Measurements from ENCODE around the gene RAD51B. TPM values are rescaled to one million over a fixed set of nuclear protein-coding genes. Genes with fewer than 3 reads are reported as not detected.
A peak's percentile ranks its signal among the peaks of the same experiment; 100 is the strongest.

The RAD51B gene
- total RNA-seq, 1 donor from 2014 or later = 3.2 TPM

- no peak for ATAC-seq
- intact Hi-C loops (cut with micrococcal nuclease) = no loop called here
Observed at GRCh38 chr14:68306265-68306933, 486.8 kb downstream of the RAD51B start.

GRCh38 chr14:68306934-68307789 lies 487.6 kb downstream of the RAD51B start:
- intact Hi-C loops (cut with micrococcal nuclease) = no loop called here
- no peak for DNase-seq
- peak; percentile 58 for ATAC-seq

More at GRCh38 chr14:68306265-68306933, 486.8 kb downstream of the RAD51B start:
- no peak for DNase-seq

- intact Hi-C loops (cut with micrococcal nuclease) = no loop called here
- DNase-seq = no peak
- ATAC-seq = peak; percentile 72
Observed at GRCh38 chr14:68307790-68308168, 488.2 kb downstream of the RAD51B start.

DNA sequence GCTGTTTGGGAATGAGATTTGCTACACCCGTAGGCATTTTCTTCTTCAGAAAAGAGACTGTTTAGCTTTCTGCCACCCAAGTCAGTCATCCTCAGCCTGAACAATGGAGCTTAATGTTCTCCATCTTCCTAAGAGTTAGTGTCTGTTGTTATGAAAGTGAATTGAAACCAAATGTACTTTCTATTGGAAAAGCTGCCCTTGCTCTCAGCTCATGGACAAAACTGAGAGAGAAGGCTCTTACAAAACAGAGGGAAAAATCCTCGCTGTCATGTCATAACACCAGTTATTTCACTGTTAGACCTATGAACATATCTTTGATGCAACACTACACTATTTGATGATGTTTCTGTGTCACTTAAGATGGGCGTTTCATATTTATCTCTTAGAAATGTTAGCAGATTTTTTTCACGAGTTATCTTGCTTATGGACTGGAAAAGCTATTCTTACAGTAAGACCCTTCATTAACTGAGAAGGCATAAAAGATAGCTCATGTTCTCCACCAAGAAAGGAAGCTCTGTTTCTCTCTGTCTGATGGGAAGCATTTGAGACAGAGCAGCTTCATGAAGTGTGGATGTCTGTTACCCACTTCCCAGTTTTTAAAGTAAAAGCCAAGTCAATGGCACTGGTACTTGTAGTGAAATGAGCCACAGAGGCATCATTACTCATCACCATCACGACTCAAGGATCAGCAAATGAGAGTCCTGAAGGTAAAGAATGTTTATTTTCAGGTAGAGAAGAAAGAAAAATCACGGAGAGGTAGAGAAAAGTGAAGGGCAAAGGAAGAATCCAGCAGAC lies 489.3 kb downstream of the RAD51B start:
- DNase-seq (no peak), ATAC-seq (peak; percentile 11)
- intact Hi-C loops (cut with micrococcal nuclease) = no loop called here

GRCh38 chr14:68309616-68310015 lies 490.0 kb downstream of the RAD51B start:
- intact Hi-C loops (cut with micrococcal nuclease) = no loop called here
- DNase-seq = no peak
- peak; percentile 38 for ATAC-seq

DNA sequence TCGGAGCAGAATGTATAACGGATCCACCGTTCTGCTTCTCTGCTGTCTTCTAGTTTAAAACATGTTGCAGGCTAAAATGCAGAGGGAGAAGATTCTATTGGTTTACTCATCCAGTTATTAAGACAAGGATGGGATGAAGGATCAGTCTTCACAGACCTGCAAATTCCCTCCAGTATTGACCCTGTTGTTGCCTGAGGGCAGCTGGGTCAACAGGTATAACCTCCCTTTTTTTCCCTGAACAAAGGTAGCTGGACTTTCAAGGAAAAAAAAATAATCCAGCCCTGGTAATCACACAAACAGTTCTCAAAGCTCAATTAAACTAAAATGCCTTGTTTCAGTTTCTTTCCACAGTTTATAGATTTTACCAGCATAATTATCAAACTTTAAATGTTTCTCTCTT lies 492.7 kb downstream of the RAD51B start:
- ATAC-seq (no peak), DNase-seq (no peak)
- intact Hi-C loops (cut with micrococcal nuclease) = no loop called here

DNA sequence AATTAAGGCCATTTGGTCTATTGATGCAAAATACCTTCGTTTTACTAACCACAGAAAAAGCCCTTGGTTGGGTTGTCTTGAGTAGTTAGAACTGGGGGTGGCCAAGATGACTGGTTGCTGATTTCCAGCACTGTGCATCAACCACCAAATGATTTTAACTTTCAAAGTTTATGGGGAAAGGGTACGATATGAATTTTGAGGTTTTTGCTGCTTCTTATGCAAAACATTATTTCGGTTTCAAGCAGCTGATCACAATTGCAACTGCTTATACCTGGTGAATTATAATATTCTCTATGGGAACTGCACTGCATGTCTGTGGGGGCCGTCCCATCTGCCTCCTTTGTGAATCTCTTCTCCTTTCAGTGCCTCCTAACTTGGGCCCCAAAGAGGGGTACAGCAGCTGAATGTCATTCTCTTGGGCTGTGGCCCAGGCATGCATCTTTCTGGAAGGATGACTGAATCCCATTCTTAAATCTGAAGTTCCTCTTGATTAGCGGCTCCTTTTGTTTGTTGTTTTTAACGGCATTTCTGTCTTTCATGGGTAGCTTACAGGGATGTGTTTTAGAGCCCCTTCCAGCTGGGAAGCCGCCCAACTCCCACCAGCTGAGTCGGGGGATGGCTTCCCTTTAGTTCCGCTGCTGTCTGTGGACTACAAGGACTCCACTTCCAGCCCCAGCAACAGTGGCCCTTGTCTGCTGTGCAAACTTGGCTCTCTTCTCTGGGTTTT lies 493.5 kb downstream of the RAD51B start:
- no peak for DNase-seq
- intact Hi-C loops (cut with micrococcal nuclease) = no loop called here
- no peak for ATAC-seq

- no peak for ATAC-seq
- DNase-seq = no peak
- intact Hi-C loops (cut with micrococcal nuclease) = no loop called here
Observed at GRCh38 chr14:68314642-68315041, 495.1 kb downstream of the RAD51B start.

- intact Hi-C loops (cut with micrococcal nuclease) = no loop called here
- no peak for ATAC-seq
- no peak for DNase-seq
Observed at GRCh38 chr14:68315081-68315480, 495.5 kb downstream of the RAD51B start.

- DNase-seq (no peak), ATAC-seq (no peak)
- intact Hi-C loops (cut with micrococcal nuclease) = no loop called here
Observed at GRCh38 chr14:68316078-68316868, 496.7 kb downstream of the RAD51B start.

DNA sequence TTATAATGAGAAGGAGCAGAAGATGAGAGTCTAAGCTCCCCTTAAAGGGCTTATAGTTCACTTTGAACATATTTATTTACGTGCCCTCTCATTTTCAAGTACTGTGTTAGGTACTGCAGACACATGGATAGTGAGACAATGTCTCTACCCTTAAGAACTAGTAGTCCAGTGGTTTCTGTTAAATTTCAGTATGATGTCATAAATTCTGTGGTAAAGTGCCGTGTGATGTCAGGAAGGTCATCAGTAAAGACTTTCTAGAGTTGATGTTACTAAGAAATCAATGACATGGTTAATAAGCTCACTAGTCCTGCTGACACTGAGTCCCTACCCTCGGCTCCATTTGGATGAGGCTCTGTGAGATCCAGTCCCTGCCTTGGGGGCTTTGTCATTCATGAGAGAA lies 497.7 kb downstream of the RAD51B start:
- intact Hi-C loops (cut with micrococcal nuclease) = no loop called here
- DNase-seq (no peak), ATAC-seq (no peak)

- ATAC-seq (peak; percentile 40), DNase-seq (no peak)
- intact Hi-C loops (cut with micrococcal nuclease) = no loop called here
Observed at GRCh38 chr14:68318828-68319227, 499.2 kb downstream of the RAD51B start.

GRCh38 chr14:68320495-68320894 lies 500.9 kb downstream of the RAD51B start:
- intact Hi-C loops (cut with micrococcal nuclease) = no loop called here
- ATAC-seq = no peak
- DNase-seq = no peak

DNA sequence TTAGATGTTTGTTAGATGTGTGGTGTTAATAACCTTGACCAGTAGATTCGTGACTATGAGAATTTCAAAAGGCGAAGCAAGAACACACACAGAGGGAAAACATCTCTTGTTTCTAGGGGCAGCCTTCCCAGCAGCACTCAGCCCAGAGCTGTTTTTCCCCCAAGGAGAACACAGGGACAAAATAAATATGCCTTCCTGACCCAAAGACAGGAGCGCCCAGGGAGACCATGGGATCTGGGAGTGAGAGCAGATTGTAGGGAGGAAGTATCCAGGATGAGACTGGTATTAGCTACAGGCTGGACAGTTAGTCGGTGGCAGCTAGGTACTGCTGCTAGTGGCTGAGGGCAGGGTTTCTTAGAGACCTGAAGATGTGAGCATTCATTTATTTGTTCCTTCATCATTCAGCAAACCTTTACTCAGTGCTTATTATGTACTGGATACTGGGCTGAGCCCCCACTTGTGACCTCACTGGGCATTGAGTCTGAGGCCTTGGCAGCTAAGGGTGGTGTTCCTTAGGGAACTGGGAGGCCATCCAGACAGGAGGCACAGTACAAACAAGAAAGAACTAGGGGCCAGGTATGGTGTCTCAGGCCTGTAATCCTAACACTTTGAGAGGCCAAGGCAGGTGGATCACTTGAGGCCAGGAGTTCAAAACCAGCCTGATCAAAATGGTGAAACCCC lies 503.5 kb downstream of the RAD51B start:
- intact Hi-C loops (cut with micrococcal nuclease) = no loop called here
- DNase-seq = no peak
- ATAC-seq = peak; percentile 24

GRCh38 chr14:68325267-68325807 lies 505.8 kb downstream of the RAD51B start:
- DNase-seq (no peak), ATAC-seq (no peak)
- intact Hi-C loops (cut with micrococcal nuclease) = no loop called here

DNA sequence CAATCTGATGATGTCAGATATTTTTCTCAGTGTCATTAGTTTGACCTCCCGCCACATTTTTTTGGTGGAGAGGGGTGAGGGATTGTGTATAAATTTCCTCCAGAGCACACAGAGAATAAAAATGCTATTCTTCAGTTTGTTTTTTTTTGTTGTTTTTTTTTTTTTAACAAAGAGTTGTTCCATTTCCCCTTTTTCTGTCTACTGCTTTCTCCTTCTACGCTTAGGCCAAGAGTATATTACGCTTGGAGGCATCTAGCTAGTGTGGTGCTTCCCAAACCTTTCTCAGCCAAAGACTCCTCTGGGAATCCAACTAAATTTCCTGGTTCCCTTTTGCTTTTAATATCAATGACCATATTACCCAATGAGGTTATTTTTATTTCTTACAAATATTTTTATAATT lies 507.7 kb downstream of the RAD51B start:
- ATAC-seq (no peak), DNase-seq (no peak)
- intact Hi-C loops (cut with micrococcal nuclease) = no loop called here

DNA sequence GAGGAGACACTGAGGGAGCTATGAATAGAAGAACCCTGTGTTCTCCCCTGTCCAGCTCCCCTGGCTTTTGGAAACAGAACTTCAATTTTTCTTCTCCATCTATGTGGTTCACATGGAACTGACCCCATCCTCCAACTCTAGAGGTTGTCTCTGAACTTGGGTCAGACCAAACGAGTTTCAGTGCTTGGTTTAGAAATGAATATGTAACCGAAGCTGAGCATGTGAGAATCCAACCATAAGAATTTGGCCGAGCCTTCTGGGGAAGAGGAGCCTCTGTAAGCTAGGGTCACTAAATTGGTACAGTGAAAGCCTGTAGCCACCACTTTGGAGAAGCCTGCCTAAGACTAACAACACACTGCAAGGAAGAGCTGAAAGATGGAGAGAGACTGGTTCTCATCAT lies 508.9 kb downstream of the RAD51B start:
- intact Hi-C loops (cut with micrococcal nuclease) = no loop called here
- no peak for ATAC-seq

DNA sequence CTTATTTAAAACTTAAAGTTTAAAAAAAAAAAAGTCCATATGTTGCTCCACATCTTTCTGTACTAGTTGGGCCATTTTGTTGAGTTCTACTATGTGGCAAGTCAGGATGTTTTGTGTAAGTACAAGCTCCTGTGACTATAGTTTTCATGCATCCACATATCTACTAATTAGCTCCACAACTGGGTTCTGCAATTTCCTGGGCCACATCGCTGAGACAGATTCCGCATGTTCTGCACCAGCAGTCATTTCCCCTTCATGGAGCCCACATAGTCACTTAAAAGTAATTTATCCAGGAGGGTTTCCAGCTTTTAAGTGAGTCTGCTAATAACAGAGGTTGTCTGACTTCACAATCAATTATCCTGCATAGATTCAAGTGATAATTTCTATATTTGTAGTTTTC lies 511.8 kb downstream of the RAD51B start:
- intact Hi-C loops (cut with micrococcal nuclease) = no loop called here
- no peak for DNase-seq
- ATAC-seq = no peak

More for the DNA sequence above, 508.9 kb downstream of the RAD51B start:
- DNase-seq = no peak

Measured in left ventricle myocardium superior (tissue), 1 donor.